ENCODE measurements around the gene TIGD1. TPM values are rescaled to one million over a fixed set of nuclear protein-coding genes. Genes with fewer than 3 reads are reported as not detected.

TIGD1 gene
- total and polyA plus RNA-seq, 11 donors = 0.99 to 3.8 (median 1.6) TPM

DNA sequence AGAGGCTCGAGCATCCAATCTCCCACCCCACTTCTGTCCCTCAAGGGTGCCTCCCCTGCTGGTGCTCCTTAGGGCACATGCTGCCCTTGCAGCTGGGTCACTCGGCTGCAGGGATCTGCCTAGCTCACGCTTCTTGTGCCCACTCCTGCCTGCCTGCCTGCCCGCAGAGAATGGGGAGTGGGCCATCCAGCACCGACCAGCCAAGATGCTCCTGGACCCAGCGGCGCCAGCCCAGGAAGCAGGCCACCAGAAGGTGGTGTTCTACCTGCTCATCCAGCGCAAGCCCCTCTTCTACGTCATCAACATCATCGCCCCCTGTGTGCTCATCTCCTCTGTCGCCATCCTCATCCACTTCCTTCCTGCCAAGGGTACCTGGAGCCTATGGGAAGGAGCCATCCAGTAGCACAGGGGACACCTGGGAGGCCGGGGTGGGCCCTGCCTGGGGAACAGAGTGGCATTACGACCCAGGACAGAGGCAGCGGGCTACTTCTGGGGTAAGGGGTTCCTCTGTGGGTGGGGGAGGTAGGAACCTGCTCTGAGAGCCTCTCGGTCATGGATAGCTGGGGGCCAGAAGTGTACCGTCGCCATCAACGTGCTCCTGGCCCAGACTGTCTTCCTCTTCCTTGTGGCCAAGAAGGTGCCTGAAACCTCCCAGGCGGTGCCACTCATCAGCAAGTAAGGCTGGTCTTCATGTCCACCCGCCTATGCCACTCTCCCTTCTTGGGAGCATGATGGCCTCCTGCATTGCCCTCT is 7.5 kb downstream of the TIGD1 start:
- intact Hi-C loops (cut with DNase I) = no loop called here
- DNase-seq (peak in 1 of 5 donors; percentile 11), ATAC-seq (no peak)
- Histone ChIP-seq H3K27me3 (peaks cover 0 to 3% (median 0%) of the 10 kb centered on the region in 9 donors), H3K4me3 (no peak overlapping the region), H3K4me1 (peaks cover 0 to 29% (median 0%) of the 10 kb centered on the region in 12 donors), H3K27ac (no peak overlapping the region), H3K36me3 (peaks cover 0 to 13% (median 0%) of the 10 kb centered on the region in 9 donors), H3K9me3 (no peaks in the 10 kb centered on the region)
- 87 to 90% (median 89%) methylated on average over 16 to 20 of the region's 20 CpGs for WGBS, 4 donors
- TF ChIP-seq, protein P1, sequence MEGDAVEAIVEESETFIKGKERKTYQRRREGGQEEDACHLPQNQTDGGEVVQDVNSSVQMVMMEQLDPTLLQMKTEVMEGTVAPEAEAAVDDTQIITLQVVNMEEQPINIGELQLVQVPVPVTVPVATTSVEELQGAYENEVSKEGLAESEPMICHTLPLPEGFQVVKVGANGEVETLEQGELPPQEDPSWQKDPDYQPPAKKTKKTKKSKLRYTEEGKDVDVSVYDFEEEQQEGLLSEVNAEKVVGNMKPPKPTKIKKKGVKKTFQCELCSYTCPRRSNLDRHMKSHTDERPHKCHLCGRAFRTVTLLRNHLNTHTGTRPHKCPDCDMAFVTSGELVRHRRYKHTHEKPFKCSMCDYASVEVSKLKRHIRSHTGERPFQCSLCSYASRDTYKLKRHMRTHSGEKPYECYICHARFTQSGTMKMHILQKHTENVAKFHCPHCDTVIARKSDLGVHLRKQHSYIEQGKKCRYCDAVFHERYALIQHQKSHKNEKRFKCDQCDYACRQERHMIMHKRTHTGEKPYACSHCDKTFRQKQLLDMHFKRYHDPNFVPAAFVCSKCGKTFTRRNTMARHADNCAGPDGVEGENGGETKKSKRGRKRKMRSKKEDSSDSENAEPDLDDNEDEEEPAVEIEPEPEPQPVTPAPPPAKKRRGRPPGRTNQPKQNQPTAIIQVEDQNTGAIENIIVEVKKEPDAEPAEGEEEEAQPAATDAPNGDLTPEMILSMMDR (IDR thresholded peaks at IDR 0.05) = no peak
- no peak for TF ChIP-seq POLR2A (IDR thresholded peaks at IDR 0.05)

DNA sequence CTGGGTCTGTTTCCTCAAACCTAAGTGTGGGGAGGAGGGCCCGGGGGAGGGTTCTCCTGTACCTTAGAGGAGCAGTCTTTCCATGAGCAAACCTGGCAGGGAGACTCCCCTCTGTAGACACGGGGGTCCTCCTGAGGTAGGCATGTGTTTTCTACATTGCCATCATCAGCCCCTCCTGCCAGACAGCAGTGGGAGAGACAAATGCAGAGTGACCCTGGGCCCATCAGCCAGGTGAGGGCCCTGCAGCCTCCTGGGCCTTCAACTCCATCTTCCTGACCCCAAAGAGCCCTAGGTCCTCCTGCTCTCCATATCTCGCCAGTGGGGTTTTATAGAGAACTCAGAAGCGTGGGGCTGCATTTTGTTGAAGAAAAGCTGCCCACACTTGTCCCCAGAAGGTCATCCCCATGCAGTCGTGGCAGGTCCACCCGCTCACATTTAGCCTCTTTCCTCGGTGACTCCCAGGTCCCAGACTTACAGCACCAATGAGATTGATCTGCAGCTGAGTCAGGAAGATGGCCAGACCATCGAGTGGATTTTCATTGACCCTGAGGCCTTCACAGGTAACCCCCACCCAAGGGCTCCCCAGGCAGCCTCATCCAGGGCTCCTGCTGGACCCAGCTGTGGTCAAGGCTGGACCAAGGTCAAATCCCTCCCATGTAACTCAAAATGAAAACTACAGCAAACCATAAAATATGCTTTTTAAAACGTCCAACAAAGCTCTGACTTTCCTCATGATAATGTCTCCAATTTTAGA is 8.2 kb downstream of the TIGD1 start:
- H3K27ac ChIP-seq = no peak overlapping the region
- 62 to 75% (median 67%) methylated on average over 9 of the region's 9 CpGs for WGBS, 4 donors
- DNase-seq (peak in 1 of 5 donors; percentile 11), ATAC-seq (no peak)
- no peaks in the 10 kb centered on the region for H3K9me3 ChIP-seq
- H3K4me1 ChIP-seq = peaks cover 0 to 23% (median 0%) of the 10 kb centered on the region in 12 donors
- intact Hi-C loops (cut with DNase I) = no loop called here
- peaks cover 0 to 6% (median 0%) of the 10 kb centered on the region in 9 donors for H3K36me3 ChIP-seq
- no peak for TF ChIP-seq POLR2A (IDR thresholded peaks at IDR 0.05)
- TF ChIP-seq, protein P1 (IDR thresholded peaks at IDR 0.05) = no peak
- no peak overlapping the region for H3K4me3 ChIP-seq
- H3K27me3 ChIP-seq = peaks cover 0 to 8% (median 0%) of the 10 kb centered on the region in 9 donors

DNA sequence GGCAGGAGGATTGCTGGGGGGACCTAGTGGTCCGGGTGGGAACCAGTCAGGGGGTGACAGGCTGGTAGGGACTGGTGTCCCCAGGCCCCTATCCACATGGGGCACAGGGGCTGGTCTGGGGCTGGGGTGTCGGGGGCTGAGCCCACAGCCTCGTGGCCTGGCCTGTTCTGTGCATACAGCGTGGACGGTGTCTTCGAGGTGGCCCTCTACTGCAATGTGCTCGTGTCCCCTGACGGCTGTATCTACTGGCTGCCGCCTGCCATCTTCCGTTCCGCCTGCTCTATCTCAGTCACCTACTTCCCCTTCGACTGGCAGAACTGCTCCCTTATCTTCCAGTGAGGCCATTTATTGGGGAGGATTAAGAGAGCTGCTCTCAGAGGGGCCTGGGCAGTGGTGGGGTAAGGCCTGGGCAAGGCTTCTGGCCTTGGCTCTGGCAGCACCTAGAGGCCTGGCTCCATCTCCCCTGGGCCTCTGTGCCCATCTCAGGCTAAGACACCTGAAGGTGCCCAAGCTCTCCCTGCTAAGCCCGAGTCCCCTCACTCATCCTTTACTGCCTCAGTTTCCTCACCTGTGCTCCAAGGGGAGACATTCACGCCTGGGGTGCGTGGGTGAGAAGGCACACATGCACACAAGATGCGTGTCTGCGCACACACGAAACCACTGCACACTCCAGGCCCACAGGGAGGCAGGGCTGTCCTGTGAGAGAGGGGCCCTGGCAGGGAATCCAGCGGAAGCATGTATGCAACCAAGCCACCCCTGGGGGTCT is 9.0 kb downstream of the TIGD1 start:
- no peak for TF ChIP-seq POLR2A (IDR thresholded peaks at IDR 0.05)
- TF ChIP-seq, protein P1 (IDR thresholded peaks at IDR 0.05) = no peak
- peaks cover 0 to 4% (median 0%) of the 10 kb centered on the region in 12 donors for H3K9me3 ChIP-seq
- H3K36me3 ChIP-seq = no peaks in the 10 kb centered on the region
- H3K27me3 ChIP-seq = peaks cover 0 to 8% (median 0%) of the 10 kb centered on the region in 9 donors
- WGBS, 4 donors = 56 to 66% (median 58%) methylated on average over 18 to 19 of the region's 19 CpGs
- ATAC-seq = no peak
- H3K27ac ChIP-seq = no peak overlapping the region
- no peak overlapping the region for H3K4me3 ChIP-seq
- H3K4me1 ChIP-seq = peaks cover 0 to 16% (median 0%) of the 10 kb centered on the region in 12 donors
- DNase-seq = no peak
- intact Hi-C loops (cut with DNase I) = no loop called here
